Endodermal cell (in vitro differentiated cells): ENCODE data around the gene SPNS3. TPM values are rescaled to one million over a fixed set of nuclear protein-coding genes. Genes with fewer than 3 reads are reported as not detected.

Source experiments
- DNase-seq: peaks from one replicate; pipeline ENCODE4 v3.0.0-alpha.2; 2017
- H3K27ac ChIP-seq: 2 replicates; pipeline ENCODE4 v1.5.1; 2013; ENCODE audit warnings: mild to moderate bottlenecking, low read depth, low read length, moderate library complexity
- H3K27me3 ChIP-seq: 2 replicates; pipeline ENCODE4 v1.6.1; 2013; ENCODE audit warnings: mild to moderate bottlenecking, low read length, moderate library complexity; ENCODE audit not compliant: insufficient read depth, control insufficient read depth, poor library complexity, severe bottlenecking
- H3K36me3 ChIP-seq: 2 replicates; pipeline ENCODE4 v1.7.0; 2013; ENCODE audit warnings: mild to moderate bottlenecking, low read length, moderate library complexity; ENCODE audit not compliant: control insufficient read depth, insufficient read depth
- H3K4me1 ChIP-seq: one replicate; pipeline ENCODE4 v1.7.0; 2013; ENCODE audit warnings: low read length; ENCODE audit not compliant: control insufficient read depth, insufficient read depth
- H3K4me3 ChIP-seq: 2 replicates; pipeline ENCODE4 v1.5.1; 2013; ENCODE audit warnings: mild to moderate bottlenecking, low read length, moderate library complexity
- H3K9ac ChIP-seq: 2 replicates; pipeline ENCODE4 v1.6.1; 2013; ENCODE audit warnings: mild to moderate bottlenecking, low read length, moderate library complexity; ENCODE audit not compliant: poor library complexity, severe bottlenecking; ENCODE audit errors: extremely low read depth
- H3K9me3 ChIP-seq: 2 replicates; pipeline ENCODE4 v1.6.1; 2013; ENCODE audit warnings: mild to moderate bottlenecking, low read length, moderate library complexity; ENCODE audit not compliant: control insufficient read depth
- H3K27ac Mint-ChIP-seq: 2 replicates; pipeline ENCODE4 v1.8.0; 2020; ENCODE audit warnings: mixed read lengths
- H3K27me3 Mint-ChIP-seq: 2 replicates; pipeline ENCODE4 v1.8.0; 2021; ENCODE audit warnings: mild to moderate bottlenecking, mixed read lengths; ENCODE audit not compliant: insufficient read depth
- H3K36me3 Mint-ChIP-seq: 2 replicates; pipeline ENCODE4 v1.8.0; 2020; ENCODE audit warnings: low read depth, mixed read lengths
- H3K4me1 Mint-ChIP-seq: 2 replicates; pipeline ENCODE4 v1.8.0; 2020; ENCODE audit warnings: mixed read lengths
- H3K4me3 Mint-ChIP-seq: 2 replicates; pipeline ENCODE4 v1.8.0; 2020; ENCODE audit warnings: mild to moderate bottlenecking, moderate library complexity, mixed read lengths
- H3K9me3 Mint-ChIP-seq: 2 replicates; pipeline ENCODE4 v1.8.0; 2020; ENCODE audit warnings: mild to moderate bottlenecking, mixed read lengths
- CTCF ChIP-seq: fragments of 200-600 bp; sonication (generic); conservative IDR thresholded peaks from 2 replicates; pipeline ENCODE4 v1.5.0; 2021; ENCODE audit warnings: antibody characterized with exemption, mild to moderate bottlenecking
- WGBS, 2 experiments: methylation state at CpG; one replicate each; pipeline versions ENCODE4 v1.1.5 to v1.1.7; 2013; ENCODE audit warnings: missing lambda C conversion rate in 2 of 2, mixed read lengths in 1 of 2; ENCODE audit not compliant: insufficient coverage in 1 of 2, insufficient read length in 1 of 2; 5-methylcytosine and 5-hydroxymethylcytosine counted together
- total RNA-seq, 2 donors: library from RNA; stranded (reverse); fragmentation: NEBNext Ultra II Directional in 1 of 2; extraction: Animal tissue kit (Norgen Biotek cat#: 25700) in 1 of 2; gene quantifications; 2 replicates in 1 of 2; 3 replicates in 1 of 2; pipeline ENCODE4 v1.2.1, GENCODE V29; 2021

SPNS3 gene
- total RNA-seq, 2 donors from 2014 or later = not detected

GRCh38 chr17:4467287-4467686, 33.5 kb downstream of the SPNS3 start:
- Mint-ChIP-seq H3K27me3 (peaks cover 2% of the 10 kb centered on the region), H3K36me3 (no peaks in the 10 kb centered on the region), H3K4me1 (no peaks in the 10 kb centered on the region), H3K27ac (no peak overlapping the region), H3K4me3 (no peak overlapping the region), H3K9me3 (peaks cover 3% of the 10 kb centered on the region)
- H3K27me3 ChIP-seq = no peaks in the 10 kb centered on the region
- H3K4me3 ChIP-seq = no peak overlapping the region
- WGBS, 2 experiments = 91 to 93% methylated on average over 6 to 7 of the region's 7 CpGs
- H3K4me1 ChIP-seq = no peaks in the 10 kb centered on the region
- H3K36me3 ChIP-seq = no peaks in the 10 kb centered on the region
- no peak overlapping the region for H3K9ac ChIP-seq
- no peak for TF ChIP-seq CTCF
- no peaks in the 10 kb centered on the region for H3K9me3 ChIP-seq
- DNase-seq = no peak
- H3K27ac ChIP-seq = no peak overlapping the region

GRCh38 chr17:4469552-4469951, 35.8 kb downstream of the SPNS3 start:
- H3K4me3 Mint-ChIP-seq = no peak overlapping the region
- H3K9me3 Mint-ChIP-seq = no peaks in the 10 kb centered on the region
- H3K36me3 Mint-ChIP-seq = no peaks in the 10 kb centered on the region
- no peak for TF ChIP-seq CTCF
- no peaks in the 10 kb centered on the region for H3K36me3 ChIP-seq
- DNase-seq = no peak
- 84 to 94% methylated on average over 3 to 10 of the region's 12 CpGs for WGBS, 2 experiments
- no peak overlapping the region for H3K27ac Mint-ChIP-seq
- H3K4me1 Mint-ChIP-seq = no peaks in the 10 kb centered on the region
- no peaks in the 10 kb centered on the region for H3K27me3 ChIP-seq
- H3K4me1 ChIP-seq = no peaks in the 10 kb centered on the region
- H3K9ac ChIP-seq = no peak overlapping the region
- H3K4me3 ChIP-seq = no peak overlapping the region
- H3K27me3 Mint-ChIP-seq = peaks cover 2% of the 10 kb centered on the region
- no peaks in the 10 kb centered on the region for H3K9me3 ChIP-seq
- H3K27ac ChIP-seq = no peak overlapping the region

DNA sequence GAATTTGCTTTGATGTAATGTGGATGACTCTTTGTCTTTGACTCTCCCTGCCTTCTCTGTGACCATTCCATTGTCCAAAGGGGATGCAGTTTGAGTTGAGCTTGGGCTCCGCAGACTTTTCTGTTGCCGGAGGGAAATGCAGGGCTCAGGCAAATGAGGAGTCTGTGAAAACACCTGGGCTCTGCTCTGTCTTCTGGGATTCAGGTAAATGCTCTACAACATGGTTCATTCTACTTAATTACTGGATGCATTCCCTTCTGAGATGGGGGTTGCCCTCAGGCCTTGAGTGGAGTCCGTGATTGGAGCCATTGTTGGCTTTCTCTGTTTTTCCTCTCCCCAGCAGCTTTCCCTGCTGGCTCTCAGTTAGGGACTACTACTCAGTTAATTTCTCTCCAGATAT, 38.5 kb downstream of the SPNS3 start:
- Mint-ChIP-seq H3K36me3 (no peaks in the 10 kb centered on the region), H3K27ac (no peak overlapping the region), H3K4me3 (no peak overlapping the region), H3K9me3 (no peaks in the 10 kb centered on the region), H3K4me1 (no peaks in the 10 kb centered on the region), H3K27me3 (no peaks in the 10 kb centered on the region)
- Histone ChIP-seq H3K9ac (no peak overlapping the region), H3K27ac (no peak overlapping the region), H3K4me3 (no peak overlapping the region), H3K36me3 (no peaks in the 10 kb centered on the region), H3K4me1 (no peaks in the 10 kb centered on the region), H3K27me3 (no peaks in the 10 kb centered on the region), H3K9me3 (no peaks in the 10 kb centered on the region)
- 81 to 86% methylated on average over 3 of the region's 3 CpGs for WGBS, 2 experiments
- no peak for DNase-seq
- TF ChIP-seq CTCF = no peak
